ENCODE data around the gene SLC35C1. TPM values are rescaled to one million over a fixed set of nuclear protein-coding genes. Genes with fewer than 3 reads are reported as not detected.
A peak's percentile ranks its signal among the peaks of the same experiment; 100 is the strongest.
"Not testable (repeated sequence)": the region's sequence is repeated elsewhere in the genome, so short reads cannot be mapped to it uniquely, and the experiment has no call there.

Gene SLC35C1
- total and polyA plus RNA-seq, 4 experiments from 2014 or later, result 18.6 to 21.5 (median 20.1) TPM

DNA sequence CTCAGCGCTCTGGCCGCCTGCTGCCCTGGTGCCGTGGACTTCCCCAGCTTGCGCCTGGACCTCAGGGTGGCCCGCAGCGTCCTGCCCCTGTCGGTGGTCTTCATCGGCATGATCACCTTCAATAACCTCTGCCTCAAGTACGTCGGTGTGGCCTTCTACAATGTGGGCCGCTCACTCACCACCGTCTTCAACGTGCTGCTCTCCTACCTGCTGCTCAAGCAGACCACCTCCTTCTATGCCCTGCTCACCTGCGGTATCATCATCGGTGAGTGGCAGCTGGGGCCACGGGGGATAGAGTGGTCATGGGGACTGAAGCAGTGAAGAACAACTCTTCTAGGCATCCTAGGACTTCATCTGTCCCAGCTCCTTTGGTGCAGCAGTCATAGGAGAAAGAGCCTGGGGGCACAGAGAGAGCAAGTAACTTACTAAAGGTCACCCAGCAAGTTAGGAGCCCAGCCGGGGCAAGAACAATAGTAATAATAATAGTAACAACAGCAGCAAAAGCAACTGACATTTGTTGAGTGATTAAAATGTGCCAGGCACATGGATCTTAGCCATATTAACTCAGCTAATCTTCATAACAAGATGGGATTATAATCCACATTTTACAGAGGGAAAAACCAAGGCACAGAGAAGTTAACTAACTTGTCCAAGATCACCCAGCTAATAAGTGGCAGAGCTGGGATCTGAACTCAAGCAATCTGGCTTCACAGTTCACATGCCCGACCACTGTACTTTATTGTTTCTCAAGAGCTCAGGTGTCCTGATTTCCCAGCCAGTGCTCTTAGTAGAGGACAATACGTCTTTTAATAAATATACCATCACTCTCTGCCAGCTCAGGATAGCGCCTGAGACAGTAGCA is 1.4 kb downstream of the SLC35C1 start:
- peak overlapping the region; percentile 83 for H3K27ac ChIP-seq (ENCODE audit: low read depth, low read length)
- peaks cover 54% of the 10 kb centered on the region for H3K4me1 ChIP-seq (ENCODE audit: insufficient read depth, low read length)
- intact Hi-C loops (cut with micrococcal nuclease), result no loop called here
- CTCF ChIA-PET (ENCODE audit: partially characterized antibody), result interaction anchor here (1.5 to 3.2 kb wide), 2 partner anchors 35 to 36 kb away, joined by 7 to 20 read pairs; no protein-coding TSS in a partner anchor
- H3K36me3 ChIP-seq (ENCODE audit: insufficient read depth, low read length), result peaks cover 12% of the 10 kb centered on the region
- DNase-seq, result no peak
- Mint-ChIP-seq H3K4me3 (peak overlapping the region; percentile 83 to 96 (median 92)), H3K9me3 (peaks cover 0 to 2% (median 0%) of the 10 kb centered on the region in 8 donors), H3K36me3 (peaks cover 19 to 42% of the 10 kb centered on the region in 2 donors), H3K27me3 (no peaks in the 10 kb centered on the region), H3K27ac (peak overlapping the region; percentile 25 to 92 (median 84)), H3K4me1 (peaks cover 34 to 73% (median 46%) of the 10 kb centered on the region in 4 donors)
- peak overlapping the region; percentile 90 to 95 for H3K4me3 ChIP-seq (ENCODE audit: low read length in 2 of 2)
- H3K9me3 ChIP-seq (ENCODE audit: control insufficient read depth in 1 of 2, low read length in 2 of 2), result no peaks in the 10 kb centered on the region
- no peaks in the 10 kb centered on the region for H3K27me3 ChIP-seq (ENCODE audit: insufficient read depth, low read length)
- POLR2A ChIA-PET (ENCODE audit: partially characterized antibody), result interaction anchor here (1.8 to 2.7 kb wide), 3 partner anchors 10 to 38 kb away, joined by 5 to 38 read pairs (median 28); partner anchors contain the start of gene CRY2

DNA sequence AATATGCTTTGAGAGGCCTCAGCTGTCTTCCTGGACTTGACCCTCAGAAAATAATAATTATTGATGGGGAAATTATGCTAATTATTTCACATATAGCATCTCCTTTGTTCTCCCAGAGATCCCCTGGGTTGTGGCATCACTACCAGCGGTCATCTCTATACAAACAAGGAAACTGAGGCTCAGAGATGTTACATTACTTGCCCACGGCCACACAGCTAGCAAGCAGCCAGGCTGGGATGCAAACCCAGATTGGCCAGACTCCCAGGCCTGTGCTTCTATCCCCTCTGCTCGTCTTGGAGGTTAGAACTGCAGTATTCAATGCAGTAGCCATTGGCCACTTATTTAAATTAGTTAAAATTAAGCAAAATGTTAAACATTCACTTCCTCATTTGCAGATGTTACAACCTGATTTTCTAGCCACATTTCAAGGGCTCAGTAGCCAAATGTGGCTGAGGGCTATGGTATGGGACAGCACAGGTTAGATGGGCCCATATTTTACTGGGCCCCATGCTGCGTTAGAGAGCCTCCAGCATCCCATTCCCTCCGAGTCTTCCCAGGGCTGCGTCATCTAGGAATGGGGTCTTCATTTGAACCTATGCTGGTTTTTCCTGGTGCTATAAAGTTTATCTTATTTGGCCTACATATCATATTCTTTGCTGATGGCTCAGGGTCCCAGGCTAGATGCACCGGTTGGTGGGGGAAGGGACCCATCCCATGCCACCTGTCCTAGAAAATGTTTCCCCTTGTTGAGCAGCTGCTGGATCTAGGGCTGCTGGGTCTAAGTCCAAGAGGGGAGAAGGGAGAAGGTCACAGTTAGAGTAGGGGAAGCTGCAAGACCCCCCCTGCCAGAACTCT is 2.2 kb downstream of the SLC35C1 start:
- Mint-ChIP-seq H3K4me1 (peaks cover 30 to 70% (median 46%) of the 10 kb centered on the region in 4 donors), H3K27ac (peak overlapping the region in 5 of 7 donors; percentile 52 to 70 (median 68)), H3K4me3 (peak overlapping the region in 7 of 8 donors; percentile 17 to 96 (median 86)), H3K27me3 (no peaks in the 10 kb centered on the region), H3K9me3 (peaks cover 0 to 2% (median 0%) of the 10 kb centered on the region in 8 donors), H3K36me3 (peaks cover 19 to 49% of the 10 kb centered on the region in 2 donors)
- Histone ChIP-seq H3K9me3 (ENCODE audit: control insufficient read depth in 1 of 2, low read length in 2 of 2) (no peaks in the 10 kb centered on the region), H3K27ac (ENCODE audit: low read depth, low read length) (no peak overlapping the region), H3K36me3 (ENCODE audit: insufficient read depth, low read length) (peaks cover 20% of the 10 kb centered on the region), H3K4me3 (ENCODE audit: low read length in 2 of 2) (no peak overlapping the region), H3K4me1 (ENCODE audit: insufficient read depth, low read length) (peaks cover 54% of the 10 kb centered on the region), H3K27me3 (ENCODE audit: insufficient read depth, low read length) (no peaks in the 10 kb centered on the region)
- intact Hi-C loops (cut with micrococcal nuclease), result no loop called here
- POLR2A ChIA-PET (ENCODE audit: partially characterized antibody), result interaction anchor here (1.8 kb wide), 1 partner anchor 9 kb away, joined by 5 read pairs; no protein-coding TSS in a partner anchor
- CTCF ChIA-PET (ENCODE audit: partially characterized antibody), result interaction anchor here (1.4 to 3.2 kb wide), 3 partner anchors 35 to 36 kb away, joined by 3 to 20 read pairs (median 7); no protein-coding TSS in a partner anchor
- DNase-seq, result no peak

DNA sequence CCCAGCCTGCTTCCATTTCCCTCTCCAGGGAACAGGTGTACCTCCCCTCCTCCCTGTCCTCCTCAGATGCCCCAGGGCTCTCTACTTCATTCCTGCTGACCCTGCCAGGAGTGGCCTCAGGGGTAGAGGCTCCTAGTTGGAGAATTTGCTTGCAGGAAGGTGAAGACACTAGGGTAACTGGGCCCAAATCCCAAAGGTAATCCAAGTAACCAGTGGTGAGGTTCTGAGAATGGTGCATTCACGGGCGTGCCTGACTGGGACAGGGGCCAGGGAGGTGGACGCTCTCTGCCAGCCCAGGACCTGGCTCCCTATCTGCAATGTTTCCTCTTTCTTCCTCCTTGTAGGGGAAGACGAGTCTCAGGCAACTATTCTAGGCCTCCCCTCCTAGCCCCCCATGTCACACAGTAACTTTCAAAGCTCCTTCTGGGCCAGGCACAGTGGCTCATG is 2.9 kb downstream of the SLC35C1 start:
- Histone ChIP-seq H3K36me3 (ENCODE audit: insufficient read depth, low read length) (peaks cover 20% of the 10 kb centered on the region), H3K27me3 (ENCODE audit: insufficient read depth, low read length) (no peaks in the 10 kb centered on the region), H3K4me3 (ENCODE audit: low read length in 2 of 2) (no peak overlapping the region), H3K4me1 (ENCODE audit: insufficient read depth, low read length) (peaks cover 54% of the 10 kb centered on the region), H3K27ac (ENCODE audit: low read depth, low read length) (no peak overlapping the region), H3K9me3 (ENCODE audit: control insufficient read depth in 1 of 2, low read length in 2 of 2) (no peaks in the 10 kb centered on the region)
- peak overlapping the region in 6 of 8 donors; percentile 21 to 96 (median 46) for H3K4me3 Mint-ChIP-seq
- intact Hi-C loops (cut with micrococcal nuclease), result no loop called here
- peaks cover 30 to 71% (median 46%) of the 10 kb centered on the region in 4 donors for H3K4me1 Mint-ChIP-seq
- H3K27ac Mint-ChIP-seq, result peak overlapping the region in 4 of 7 donors; percentile 4 to 72 (median 61)
- H3K36me3 Mint-ChIP-seq, result peaks cover 19 to 51% of the 10 kb centered on the region in 2 donors
- no peaks in the 10 kb centered on the region for H3K27me3 Mint-ChIP-seq
- no peak for DNase-seq
- ChIA-PET CTCF (ENCODE audit: partially characterized antibody) (interaction anchor here (1.4 kb wide), 1 partner anchor 36 kb away, joined by 3 read pairs; no protein-coding TSS in a partner anchor), POLR2A (ENCODE audit: partially characterized antibody) (no interaction called here)
- peaks cover 0 to 2% (median 0%) of the 10 kb centered on the region in 8 donors for H3K9me3 Mint-ChIP-seq

DNA sequence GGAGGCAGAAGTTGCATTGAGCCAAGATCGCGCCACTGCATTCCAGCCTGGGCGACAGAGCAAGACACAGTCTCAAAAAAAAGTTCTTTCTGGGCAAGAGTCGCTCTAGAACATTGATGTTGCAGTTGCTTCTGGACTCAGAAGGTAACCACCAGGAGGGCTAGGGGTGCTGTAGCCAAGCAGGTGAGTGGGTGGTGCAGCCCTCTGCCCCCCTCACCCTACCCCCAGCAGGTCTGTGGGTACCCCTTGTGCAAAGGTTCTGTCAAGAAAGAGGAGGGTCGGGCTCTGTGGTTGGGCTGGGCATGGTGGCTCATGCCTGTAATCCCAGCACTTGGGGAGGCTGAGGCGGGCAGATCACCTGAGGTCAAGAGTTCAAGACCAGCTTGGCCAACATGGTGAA is 3.5 kb downstream of the SLC35C1 start:
- H3K4me1 Mint-ChIP-seq, result peaks cover 31 to 73% (median 46%) of the 10 kb centered on the region in 4 donors
- H3K27ac ChIP-seq (ENCODE audit: low read depth, low read length); H3K27me3 Mint-ChIP-seq; intact Hi-C loops (cut with micrococcal nuclease); H3K9me3 Mint-ChIP-seq; H3K9me3 ChIP-seq (ENCODE audit: control insufficient read depth in 1 of 2, low read length in 2 of 2); H3K4me3 ChIP-seq (ENCODE audit: low read length in 2 of 2); POLR2A ChIA-PET (ENCODE audit: partially characterized antibody); DNase-seq; H3K27me3 ChIP-seq (ENCODE audit: insufficient read depth, low read length): not testable (repeated sequence)
- Histone ChIP-seq H3K4me1 (ENCODE audit: insufficient read depth, low read length) (peaks cover 54% of the 10 kb centered on the region), H3K36me3 (ENCODE audit: insufficient read depth, low read length) (peaks cover 20% of the 10 kb centered on the region)
- peaks cover 19 to 51% of the 10 kb centered on the region in 2 donors for H3K36me3 Mint-ChIP-seq
- peak overlapping the region in 5 of 7 donors; percentile 54 to 72 (median 59) for H3K27ac Mint-ChIP-seq
- CTCF ChIA-PET (ENCODE audit: partially characterized antibody), result interaction anchor here (1.4 kb wide), 1 partner anchor 37 kb away, joined by 3 read pairs; no protein-coding TSS in a partner anchor
- peak overlapping the region in 1 of 8 donors; percentile 60 for H3K4me3 Mint-ChIP-seq

DNA sequence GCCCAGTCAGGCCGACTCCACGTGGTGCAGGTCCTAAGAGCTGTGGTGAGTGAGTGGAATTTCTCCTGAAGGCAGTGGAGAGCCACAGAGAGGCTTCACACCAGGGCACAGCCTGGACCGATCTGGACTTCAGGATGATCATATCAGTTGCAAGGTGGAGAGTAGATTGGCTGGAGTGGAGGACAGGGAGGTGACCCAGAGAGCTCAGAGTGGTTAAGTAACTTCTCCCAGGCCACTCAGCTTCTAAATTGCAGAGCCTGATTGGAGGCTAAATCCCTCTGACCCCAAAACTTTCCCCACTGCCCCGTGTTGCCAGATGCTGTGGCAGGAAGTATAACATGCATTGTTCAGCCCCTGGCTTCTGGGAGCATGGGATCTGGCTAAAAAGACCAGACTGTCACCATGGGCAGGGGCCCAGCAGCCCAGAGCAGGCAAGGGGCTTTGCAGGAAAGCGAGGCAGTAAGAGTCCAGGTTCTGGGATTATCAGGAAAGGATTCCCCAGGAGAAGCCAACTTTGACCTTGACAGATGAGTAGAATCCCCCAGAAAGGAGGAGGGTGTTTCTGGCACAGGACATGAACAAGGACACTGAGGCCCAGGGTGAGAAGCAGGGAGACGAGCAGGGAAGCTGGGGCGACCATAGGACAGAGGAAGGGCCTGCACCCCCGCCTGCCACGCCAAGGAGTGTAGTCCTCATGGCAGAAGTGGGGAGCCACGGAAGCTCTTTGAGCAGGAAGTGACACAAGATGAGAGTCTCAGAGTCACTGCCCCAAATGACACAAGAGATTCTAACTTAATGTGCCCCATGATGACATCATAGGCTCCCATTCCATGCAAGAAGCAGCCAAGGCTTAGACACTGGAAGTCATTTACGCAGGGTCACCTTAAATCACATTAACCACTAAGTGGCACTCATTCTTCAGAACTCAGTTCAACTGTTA is 4.8 kb downstream of the SLC35C1 start:
- no peak overlapping the region for H3K27ac ChIP-seq (ENCODE audit: low read depth, low read length)

DNA sequence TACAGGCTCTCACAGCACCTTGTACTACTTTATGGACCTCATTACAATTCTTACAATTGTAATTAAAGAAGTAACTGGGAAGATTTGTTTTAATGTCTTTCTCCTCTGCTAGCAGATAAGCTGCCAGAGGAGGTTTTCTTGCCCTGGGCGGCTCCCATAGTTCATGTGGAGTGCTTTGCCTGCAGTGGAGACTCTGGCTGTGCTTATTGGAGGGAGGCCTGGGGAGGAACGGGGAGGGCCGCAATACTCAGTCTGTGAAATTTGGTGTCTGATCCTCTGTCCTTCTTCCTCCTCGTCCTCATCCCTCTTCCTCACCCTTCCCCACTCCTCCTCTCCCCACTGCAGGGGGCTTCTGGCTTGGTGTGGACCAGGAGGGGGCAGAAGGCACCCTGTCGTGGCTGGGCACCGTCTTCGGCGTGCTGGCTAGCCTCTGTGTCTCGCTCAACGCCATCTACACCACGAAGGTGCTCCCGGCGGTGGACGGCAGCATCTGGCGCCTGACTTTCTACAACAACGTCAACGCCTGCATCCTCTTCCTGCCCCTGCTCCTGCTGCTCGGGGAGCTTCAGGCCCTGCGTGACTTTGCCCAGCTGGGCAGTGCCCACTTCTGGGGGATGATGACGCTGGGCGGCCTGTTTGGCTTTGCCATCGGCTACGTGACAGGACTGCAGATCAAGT is 5.6 kb downstream of the SLC35C1 start:
- DNase-seq, result no peak
- H3K4me1 Mint-ChIP-seq, result peaks cover 27 to 58% (median 44%) of the 10 kb centered on the region in 4 donors

More for the DNA sequence above, 4.8 kb downstream of the SLC35C1 start:
- H3K27me3 ChIP-seq (ENCODE audit: insufficient read depth, low read length), result no peaks in the 10 kb centered on the region
- Mint-ChIP-seq H3K36me3 (peaks cover 19 to 48% of the 10 kb centered on the region in 2 donors), H3K4me1 (peaks cover 30 to 65% (median 45%) of the 10 kb centered on the region in 4 donors), H3K27me3 (no peaks in the 10 kb centered on the region), H3K27ac (peak overlapping the region; percentile 54 to 88 (median 77)), H3K9me3 (peaks cover 0 to 2% (median 0%) of the 10 kb centered on the region in 8 donors), H3K4me3 (peak overlapping the region in 1 of 8 donors; percentile 12)
- POLR2A ChIA-PET (ENCODE audit: partially characterized antibody), result no interaction called here
- H3K4me1 ChIP-seq (ENCODE audit: insufficient read depth, low read length), result peaks cover 50% of the 10 kb centered on the region
- no peak overlapping the region for H3K4me3 ChIP-seq (ENCODE audit: low read length in 2 of 2)
- intact Hi-C loops (cut with micrococcal nuclease), result no loop called here
- H3K36me3 ChIP-seq (ENCODE audit: insufficient read depth, low read length), result peaks cover 20% of the 10 kb centered on the region
- CTCF ChIA-PET (ENCODE audit: partially characterized antibody), result no interaction called here
- no peak for DNase-seq
- no peaks in the 10 kb centered on the region for H3K9me3 ChIP-seq (ENCODE audit: control insufficient read depth in 1 of 2, low read length in 2 of 2)

More for the DNA sequence above, 5.6 kb downstream of the SLC35C1 start:
- CTCF ChIA-PET (ENCODE audit: partially characterized antibody), result interaction anchor here (3.3 kb wide), 1 partner anchor 39 kb away, joined by 12 read pairs; no protein-coding TSS in a partner anchor
- Histone ChIP-seq H3K9me3 (ENCODE audit: control insufficient read depth in 1 of 2, low read length in 2 of 2) (no peaks in the 10 kb centered on the region), H3K36me3 (ENCODE audit: insufficient read depth, low read length) (peaks cover 20% of the 10 kb centered on the region), H3K27me3 (ENCODE audit: insufficient read depth, low read length) (no peaks in the 10 kb centered on the region), H3K27ac (ENCODE audit: low read depth, low read length) (no peak overlapping the region), H3K4me3 (ENCODE audit: low read length in 2 of 2) (no peak overlapping the region), H3K4me1 (ENCODE audit: insufficient read depth, low read length) (peaks cover 46% of the 10 kb centered on the region)
- POLR2A ChIA-PET (ENCODE audit: partially characterized antibody), result no interaction called here
- intact Hi-C loops (cut with micrococcal nuclease), result no loop called here
- H3K4me3 Mint-ChIP-seq, result no peak overlapping the region
- peak overlapping the region in 3 of 7 donors; percentile 29 to 88 (median 73) for H3K27ac Mint-ChIP-seq
- H3K36me3 Mint-ChIP-seq, result peaks cover 19 to 45% of the 10 kb centered on the region in 2 donors
- H3K9me3 Mint-ChIP-seq, result no peaks in the 10 kb centered on the region
- H3K27me3 Mint-ChIP-seq, result no peaks in the 10 kb centered on the region

Data from CD4-positive, alpha-beta memory T cell (primary cell).